T follicular helper cell (primary cell): ENCODE measurements around the gene NDNF.
A peak's percentile ranks its signal among the peaks of the same experiment; 100 is the strongest.

Source experiments
- DNase-seq: peaks from one replicate; pipeline ENCODE4 v3.0.0-alpha.2; 2020; ENCODE audit warnings: low read depth
- total RNA-seq, 2 experiments: gene quantifications; one replicate each; lab custom pipeline; 2026; lab: John Stamatoyannopoulos, UW

The NDNF gene
- total RNA-seq, result 0 to 0.52 reads per million in 2 experiments

DNA sequence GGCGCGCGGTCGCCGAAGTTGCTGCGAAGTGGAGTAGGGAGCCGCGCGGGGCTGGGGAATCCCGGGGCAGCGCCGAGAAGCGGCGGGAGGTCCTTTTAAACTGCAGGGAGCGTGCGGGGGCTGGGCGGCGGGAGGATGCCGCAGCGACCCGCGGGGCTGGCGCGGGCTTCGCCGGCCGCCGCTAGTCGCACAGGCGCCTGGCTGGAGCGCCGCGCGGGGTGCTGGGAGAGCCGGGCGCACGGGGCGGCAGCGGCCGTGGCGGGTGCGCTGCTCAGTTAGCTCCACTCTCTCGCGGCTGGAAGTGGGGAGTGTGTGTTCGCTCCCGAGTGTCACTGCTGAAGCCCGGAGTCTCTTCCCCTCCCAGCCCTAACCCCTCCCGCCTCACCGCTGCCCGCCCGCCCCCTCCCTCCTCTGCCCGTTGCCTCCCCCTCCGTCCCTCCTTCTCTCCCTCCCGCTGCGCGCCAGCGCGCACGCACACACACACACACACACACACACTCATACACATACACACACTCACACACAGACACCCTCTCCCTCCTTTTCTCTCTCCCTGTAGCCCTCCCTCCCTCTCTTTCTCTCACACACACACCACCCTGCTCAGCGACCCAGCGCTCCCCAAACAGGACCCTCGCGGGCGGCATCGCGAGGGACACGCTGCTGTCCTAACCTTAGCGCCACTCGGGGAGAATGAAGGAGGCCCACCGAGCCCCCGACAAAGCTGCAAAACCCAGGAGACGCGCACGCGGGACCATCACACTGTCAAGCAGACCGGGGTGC lies at the start of gene NDNF:
TSS of gene NDNF (minus strand) at position 312 of the 780 bp plus-strand sequence. CDS start 26,698 bp downstream, outside the sequence.
- peak; percentile 19 for DNase-seq

DNA sequence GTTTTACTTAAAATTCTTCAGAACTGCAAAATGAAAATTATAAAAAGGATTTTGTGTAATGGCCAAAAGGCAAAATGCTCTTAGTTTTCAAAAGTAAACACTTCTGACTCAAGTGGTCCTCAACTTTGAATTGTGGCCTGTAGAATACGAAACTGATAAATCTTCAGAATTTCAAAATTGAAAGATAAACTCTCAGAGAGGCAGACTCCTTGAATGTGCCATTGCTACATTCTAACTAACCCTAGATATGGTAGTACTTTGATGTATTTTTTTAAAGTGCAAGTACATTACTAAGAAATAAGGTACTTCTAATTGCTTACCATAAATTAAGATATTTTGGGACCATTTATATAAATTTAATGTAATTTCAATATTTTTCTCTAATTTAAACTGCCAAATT lies 47.4 kb upstream of the NDNF start:
- DNase-seq, result no peak

- DNase-seq, result no peak
These were observed 46.0 kb upstream of the NDNF start for GRCh38 chr4:121118344-121118743.

- no peak for DNase-seq
These were observed 42.4 kb upstream of the NDNF start for GRCh38 chr4:121114756-121115155.

DNA sequence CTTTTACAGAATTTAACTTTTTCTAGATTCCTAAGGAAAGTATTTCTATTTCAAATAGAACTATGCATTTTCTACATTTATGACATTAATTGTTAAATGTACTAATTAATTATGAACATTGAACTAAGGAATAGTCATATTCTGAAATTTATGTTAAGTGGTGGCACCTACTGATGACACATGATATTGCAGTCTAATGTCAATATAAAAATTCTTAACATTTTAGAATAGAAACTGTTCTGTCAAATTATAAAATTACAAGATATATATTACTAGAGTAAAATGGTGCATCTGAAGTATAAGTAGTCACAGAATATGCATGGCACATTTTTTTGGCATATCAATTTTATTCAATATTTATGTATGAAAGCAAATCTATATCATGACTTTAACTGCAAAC lies 40.2 kb upstream of the NDNF start:
- no peak for DNase-seq

- DNase-seq, result no peak
These were observed 36.2 kb upstream of the NDNF start for GRCh38 chr4:121108557-121108956.

DNA sequence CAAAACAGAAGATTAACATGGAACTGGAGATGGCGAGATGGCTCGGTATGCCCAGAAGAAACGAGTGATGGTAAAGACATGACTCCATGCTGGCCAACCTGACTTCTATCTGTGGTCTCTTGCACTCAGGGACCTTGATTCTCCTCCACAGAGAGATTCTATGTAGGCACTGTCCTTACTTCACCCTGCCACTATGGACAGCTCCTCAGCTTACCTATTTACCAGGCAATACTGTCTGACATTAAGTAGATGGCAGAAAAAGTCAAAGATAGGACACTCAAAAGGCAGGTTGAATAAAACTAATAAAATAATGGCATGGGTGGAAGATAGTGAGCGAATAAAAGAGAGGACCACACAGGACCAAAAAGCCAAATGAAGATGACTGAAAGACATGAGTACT lies 35.2 kb upstream of the NDNF start:
- no peak for DNase-seq

GRCh38 chr4:121100093-121100775 lies 27.9 kb upstream of the NDNF start:
- no peak for DNase-seq

- DNase-seq, result no peak
These were observed 25.9 kb upstream of the NDNF start for GRCh38 chr4:121098266-121098665.

DNA sequence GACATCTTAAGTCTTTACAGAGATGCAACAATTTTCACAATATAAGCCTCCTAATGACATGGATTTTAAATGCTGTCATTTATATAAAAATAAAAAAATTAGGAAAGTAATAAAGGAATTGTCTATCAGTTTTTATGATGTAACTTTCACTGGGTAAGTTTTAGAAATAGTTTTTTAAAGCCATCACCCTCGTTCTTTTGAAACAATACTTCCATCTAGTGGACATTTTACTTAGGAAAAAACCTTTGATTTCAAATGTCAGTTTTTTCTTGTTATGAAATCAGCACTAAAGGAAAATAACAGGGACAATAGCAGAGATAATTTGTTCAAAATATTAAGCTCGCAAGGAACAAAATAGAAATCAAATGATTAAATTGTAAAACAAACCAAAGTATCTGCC lies 24.3 kb upstream of the NDNF start:
- DNase-seq, result no peak

GRCh38 chr4:121096191-121096590 lies 23.9 kb upstream of the NDNF start:
- DNase-seq, result no peak

GRCh38 chr4:121094297-121094966 lies 22.1 kb upstream of the NDNF start:
- DNase-seq, result no peak

DNA sequence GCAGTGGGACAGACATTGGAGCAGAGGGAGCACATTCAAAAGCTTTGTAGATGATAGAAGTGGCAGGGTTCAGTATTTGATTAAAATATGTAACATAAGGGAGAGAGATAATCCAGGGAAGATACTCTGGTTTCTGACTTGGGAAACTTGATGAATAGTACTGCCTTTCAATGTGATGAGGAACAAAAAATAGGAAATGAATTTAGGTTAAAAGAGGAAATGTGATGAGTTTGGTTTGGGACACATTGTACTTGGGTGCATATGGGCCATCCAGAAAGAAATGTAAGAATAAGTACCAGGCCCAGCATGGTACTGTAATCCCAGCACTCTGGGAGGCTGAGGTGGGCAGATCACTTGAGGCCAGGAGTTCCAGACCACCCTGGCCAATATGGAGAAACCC lies 20.9 kb upstream of the NDNF start:
- no peak for DNase-seq

GRCh38 chr4:121091941-121092340 lies 19.6 kb upstream of the NDNF start:
- no peak for DNase-seq

DNA sequence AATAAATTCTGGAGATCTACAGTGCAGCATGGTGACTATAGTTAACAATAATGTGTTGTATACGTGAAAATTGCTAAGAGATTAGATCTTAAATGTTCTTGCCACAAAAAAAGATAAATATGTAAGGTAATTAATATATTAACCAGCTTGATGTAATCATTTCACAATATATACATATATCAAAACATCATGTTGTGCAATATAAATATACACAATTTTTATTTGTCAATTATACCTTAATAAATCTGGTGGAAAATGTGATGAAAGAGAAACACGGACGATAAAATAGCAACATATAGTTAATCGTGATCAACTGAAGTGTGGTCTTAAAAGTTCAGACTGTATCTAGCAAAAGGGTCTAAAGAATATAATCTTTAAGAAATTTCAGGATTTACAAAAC lies 16.5 kb upstream of the NDNF start:
- no peak for DNase-seq

DNA sequence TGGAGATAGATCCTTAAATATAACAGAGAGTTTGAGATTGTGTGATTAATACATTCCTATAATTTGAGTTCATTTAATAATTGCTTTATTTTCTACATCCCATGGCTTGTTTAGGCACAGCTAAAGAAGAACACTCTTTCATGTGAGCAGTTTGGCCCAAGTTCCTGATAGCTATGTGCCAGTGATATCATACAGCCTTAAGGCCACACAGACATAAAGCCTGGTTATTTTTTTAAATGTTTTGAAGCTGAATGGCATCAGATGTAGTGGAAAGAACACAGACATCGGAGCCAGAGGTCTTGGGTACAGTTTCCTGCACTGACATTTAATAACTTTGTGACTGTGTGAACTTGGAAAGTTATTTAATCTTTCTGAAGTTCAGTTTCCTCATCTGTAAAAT lies 7.0 kb upstream of the NDNF start:
- no peak for DNase-seq

DNA sequence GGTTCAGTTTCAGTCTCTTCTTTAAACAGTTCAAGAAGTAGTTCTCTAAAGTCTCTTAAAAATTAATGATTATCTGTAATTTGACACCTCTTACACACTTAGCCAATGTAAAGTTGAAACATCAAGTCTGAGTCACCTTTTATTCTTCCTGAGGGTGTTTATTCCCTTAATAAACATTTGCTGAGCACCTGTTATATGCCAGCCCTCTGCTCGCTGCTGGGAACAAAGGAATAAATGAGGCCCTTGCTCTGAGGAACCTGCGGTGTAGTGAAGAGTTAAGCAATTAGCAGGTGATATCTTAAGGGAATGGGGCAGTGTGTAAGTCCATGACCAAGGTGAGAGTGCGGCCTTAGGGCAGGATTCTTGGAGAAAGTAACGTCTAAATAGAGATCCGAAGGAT lies 5.2 kb upstream of the NDNF start:
- no peak for DNase-seq

GRCh38 chr4:121076416-121076815 lies 4.1 kb upstream of the NDNF start:
- no peak for DNase-seq

DNA sequence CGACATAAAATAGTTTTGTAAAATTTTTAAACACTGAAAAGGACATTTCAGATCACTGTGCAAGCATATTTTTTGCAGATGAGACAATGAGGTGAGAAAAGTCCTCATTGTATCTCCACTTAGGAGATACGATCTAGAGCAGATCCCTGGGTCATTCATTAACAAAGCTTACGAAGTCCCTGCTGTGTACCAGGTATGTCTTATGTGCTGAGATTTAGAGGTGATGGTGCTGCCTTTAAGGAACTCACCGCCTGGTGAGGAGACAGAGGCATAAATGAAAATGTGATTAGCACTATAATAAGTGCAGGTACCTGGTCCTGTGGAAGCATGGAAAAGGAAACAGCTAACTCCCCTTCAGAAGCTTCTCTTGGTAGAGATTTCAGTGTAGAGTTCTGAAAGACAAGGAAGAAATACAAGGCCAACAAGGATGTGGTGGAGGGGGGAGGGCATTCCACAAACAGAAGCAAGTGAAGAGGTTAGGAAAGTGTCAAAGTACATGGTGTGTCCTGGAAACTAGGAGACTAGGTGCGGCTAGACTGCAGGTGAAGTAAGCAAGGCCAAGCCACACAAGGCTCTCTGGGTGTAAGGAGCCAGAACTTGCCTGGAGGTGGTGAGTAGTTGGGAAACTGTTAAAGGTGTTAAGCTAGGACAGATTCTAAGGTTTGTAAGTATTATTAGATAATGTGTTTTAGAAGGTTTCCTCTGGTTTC lies 1.5 kb upstream of the NDNF start:
- DNase-seq, result no peak

DNA sequence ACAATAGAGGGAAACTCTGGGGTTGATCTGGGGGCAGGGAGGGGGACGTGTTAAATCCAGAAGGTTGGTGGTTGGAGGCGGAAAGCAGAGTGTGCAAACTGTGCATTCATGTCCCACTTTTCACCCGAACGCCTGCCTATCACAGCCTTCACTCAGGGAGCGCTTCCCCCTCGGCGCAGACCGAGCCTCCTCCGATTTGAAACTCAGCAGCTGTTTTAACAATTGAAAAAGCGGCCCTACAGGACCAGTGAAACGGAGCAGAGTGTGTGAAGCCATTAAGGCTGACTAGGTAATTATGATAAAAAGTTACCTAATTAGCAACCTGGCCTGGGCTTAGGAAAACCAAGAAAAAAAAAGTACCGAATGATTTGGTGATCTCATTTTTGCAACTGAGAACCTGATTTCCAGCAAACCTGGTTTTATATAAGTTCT lies 685 bp upstream of the NDNF start:
- no peak for DNase-seq

- no peak for DNase-seq
These were observed 603 bp downstream of the NDNF start for GRCh38 chr4:121071640-121072223.
